Loucy (cell line): ENCODE measurements around the gene B2M.
"Not testable (repeated sequence)": the region's sequence is repeated elsewhere in the genome, so short reads cannot be mapped to it uniquely, and the experiment has no call there.

ENCODE experiments used
- H2AFZ ChIP-seq: fragments of 200-600 bp; sonication (generic); 2 replicates; pipeline ENCODE4 v1.6.0; 2016; ENCODE audit warnings: antibody characterized with exemption, mild to moderate bottlenecking, low read length, moderate library complexity
- H3F3A ChIP-seq: fragments of 200-600 bp; 2 replicates; pipeline ENCODE4 v1.6.0; 2016; ENCODE audit warnings: antibody characterized with exemption, low read depth, mild to moderate bottlenecking
- H3K27me3 ChIP-seq: fragments of 200-600 bp; sonication (generic); 2 replicates; pipeline ENCODE4 v1.6.1; 2014; ENCODE audit warnings: low read length, mild to moderate bottlenecking; ENCODE audit not compliant: insufficient read depth, poor library complexity, severe bottlenecking
- H3K36me3 ChIP-seq: fragments of 200-600 bp; sonication (generic); 2 replicates; pipeline ENCODE4 v1.6.1; 2016; ENCODE audit warnings: low read length; ENCODE audit not compliant: insufficient read depth
- H3K4me1 ChIP-seq: fragments of 200-600 bp; sonication (generic); 2 replicates; pipeline ENCODE4 v1.5.1; 2014; ENCODE audit warnings: low read length, mild to moderate bottlenecking; ENCODE audit not compliant: insufficient read depth, poor library complexity, severe bottlenecking
- H3K4me2 ChIP-seq: fragments of 200-600 bp; sonication (generic); 2 replicates; pipeline ENCODE4 v1.6.0; 2014; ENCODE audit warnings: antibody characterized with exemption, low read length, low read depth, mild to moderate bottlenecking; ENCODE audit not compliant: poor library complexity, severe bottlenecking
- H3K4me3 ChIP-seq: fragments of 200-600 bp; sonication (generic); 2 replicates; pipeline ENCODE4 v1.5.1; 2014; ENCODE audit warnings: low read length, mild to moderate bottlenecking, mixed read lengths; ENCODE audit not compliant: poor library complexity, severe bottlenecking
- H3K79me2 ChIP-seq: fragments of 200-600 bp; sonication (generic); 2 replicates; pipeline ENCODE4 v1.6.1; 2014; ENCODE audit warnings: low read length; ENCODE audit not compliant: insufficient read depth
- H3K9ac ChIP-seq: fragments of 200-600 bp; sonication (generic); 2 replicates; pipeline ENCODE4 v1.6.0; 2014; ENCODE audit warnings: mild to moderate bottlenecking, low read depth, low read length, moderate library complexity; ENCODE audit not compliant: poor library complexity, severe bottlenecking
- H3K9me2 ChIP-seq: fragments of 200-600 bp; sonication (generic); replicated peaks from 2 replicates; pipeline ENCODE4 v1.6.1; 2016; ENCODE audit warnings: low read depth, low read length, mixed read lengths
- H3K9me3 ChIP-seq: fragments of 200-600 bp; sonication (generic); 2 replicates; pipeline ENCODE4 v1.6.1; 2014; ENCODE audit warnings: mild to moderate bottlenecking, antibody characterized with exemption, low read length, low read depth; ENCODE audit not compliant: insufficient read depth
- H4K20me1 ChIP-seq: fragments of 200-600 bp; sonication (generic); 2 replicates; pipeline ENCODE4 v1.6.0; 2014; ENCODE audit warnings: antibody characterized with exemption, low read length, mild to moderate bottlenecking; ENCODE audit not compliant: insufficient read depth, poor library complexity, severe bottlenecking
- EZH2phosphoT487 ChIP-seq: fragments of 200-600 bp; IDR thresholded peaks from 2 replicates; pipeline ENCODE4 v1.6.1; 2018; ENCODE audit warnings: antibody characterized with exemption, mild to moderate bottlenecking, moderate library complexity, borderline replicate concordance
- TF ChIP-seq, protein P1 (sequence below): fragments of 200-600 bp; sonication (generic); conservative IDR thresholded peaks from 2 replicates; pipeline ENCODE4 v1.5.1; 2014; ENCODE audit warnings: mild to moderate bottlenecking, antibody characterized with exemption, low read length

Gene B2M

DNA sequence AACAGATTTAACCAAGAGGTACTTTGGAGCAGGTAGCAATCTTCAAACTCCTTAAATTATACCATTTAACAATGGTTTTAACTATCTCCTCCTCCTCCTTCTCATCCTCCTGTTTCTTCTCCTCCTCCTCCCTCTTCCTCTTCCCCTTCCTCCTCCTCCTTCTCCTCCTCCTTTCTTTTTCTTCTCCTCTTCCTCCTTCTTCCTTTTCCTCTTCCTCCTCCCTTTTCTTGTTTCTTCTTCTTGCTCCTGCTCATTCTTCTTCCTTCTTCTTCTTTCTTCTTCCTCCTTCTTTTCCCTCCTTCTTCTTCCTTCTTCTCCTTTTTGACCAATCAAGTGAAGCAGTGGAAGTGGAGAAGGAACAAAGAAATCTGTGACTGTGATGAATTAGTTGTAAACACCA, 14.3 kb upstream of the B2M start:
- no peaks in the 10 kb centered on the region for H3K79me2 ChIP-seq
- no peak overlapping the region for H3K4me2 ChIP-seq
- peak overlapping the region; percentile 72; the same call in 1 of the 2 replicates for H2AFZ ChIP-seq
- H3F3A ChIP-seq = no peaks in the 10 kb centered on the region
- no peaks in the 10 kb centered on the region for H3K36me3 ChIP-seq
- H3K9me2 ChIP-seq = no peaks in the 10 kb centered on the region
- no peak overlapping the region for H3K9ac ChIP-seq
- TF ChIP-seq, protein P1, sequence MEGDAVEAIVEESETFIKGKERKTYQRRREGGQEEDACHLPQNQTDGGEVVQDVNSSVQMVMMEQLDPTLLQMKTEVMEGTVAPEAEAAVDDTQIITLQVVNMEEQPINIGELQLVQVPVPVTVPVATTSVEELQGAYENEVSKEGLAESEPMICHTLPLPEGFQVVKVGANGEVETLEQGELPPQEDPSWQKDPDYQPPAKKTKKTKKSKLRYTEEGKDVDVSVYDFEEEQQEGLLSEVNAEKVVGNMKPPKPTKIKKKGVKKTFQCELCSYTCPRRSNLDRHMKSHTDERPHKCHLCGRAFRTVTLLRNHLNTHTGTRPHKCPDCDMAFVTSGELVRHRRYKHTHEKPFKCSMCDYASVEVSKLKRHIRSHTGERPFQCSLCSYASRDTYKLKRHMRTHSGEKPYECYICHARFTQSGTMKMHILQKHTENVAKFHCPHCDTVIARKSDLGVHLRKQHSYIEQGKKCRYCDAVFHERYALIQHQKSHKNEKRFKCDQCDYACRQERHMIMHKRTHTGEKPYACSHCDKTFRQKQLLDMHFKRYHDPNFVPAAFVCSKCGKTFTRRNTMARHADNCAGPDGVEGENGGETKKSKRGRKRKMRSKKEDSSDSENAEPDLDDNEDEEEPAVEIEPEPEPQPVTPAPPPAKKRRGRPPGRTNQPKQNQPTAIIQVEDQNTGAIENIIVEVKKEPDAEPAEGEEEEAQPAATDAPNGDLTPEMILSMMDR = no peak
- TF ChIP-seq EZH2phosphoT487 = no peak
- H4K20me1 ChIP-seq = no peaks in the 10 kb centered on the region
- H3K9me3 ChIP-seq = no peaks in the 10 kb centered on the region
- no peaks in the 10 kb centered on the region for H3K27me3 ChIP-seq
- H3K4me1 ChIP-seq = no peaks in the 10 kb centered on the region
- H3K4me3 ChIP-seq = no peak overlapping the region

DNA sequence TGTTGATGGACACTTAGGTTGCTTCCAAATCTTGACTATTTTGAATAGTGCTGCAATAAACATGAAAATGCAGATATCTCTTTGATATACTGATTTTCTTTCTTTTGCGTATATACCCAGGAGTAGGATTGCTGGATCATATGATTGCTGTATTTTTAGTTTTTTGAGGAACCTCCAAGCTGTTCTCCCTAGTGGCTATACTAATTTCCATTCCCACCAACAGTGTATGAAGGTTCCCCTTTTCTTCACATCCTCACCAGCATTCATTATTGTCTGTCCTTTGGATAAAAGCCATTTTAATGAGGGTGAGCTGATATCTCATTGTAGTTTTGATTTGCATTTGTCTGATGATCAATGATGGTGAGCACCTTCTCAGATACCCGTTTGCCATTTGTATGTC, 12.7 kb upstream of the B2M start:
- no peaks in the 10 kb centered on the region for H3K79me2 ChIP-seq
- no peaks in the 10 kb centered on the region for H3K9me3 ChIP-seq
- no peak overlapping the region for H3K4me3 ChIP-seq
- H3K4me1 ChIP-seq = no peaks in the 10 kb centered on the region
- no peak overlapping the region for H3K9ac ChIP-seq
- H3F3A ChIP-seq = no peaks in the 10 kb centered on the region
- no peak for TF ChIP-seq EZH2phosphoT487
- TF ChIP-seq, protein P1 = no peak
- H4K20me1 ChIP-seq = no peaks in the 10 kb centered on the region
- no peaks in the 10 kb centered on the region for H3K36me3 ChIP-seq
- no peak overlapping the region for H3K4me2 ChIP-seq
- no peak overlapping the region for H2AFZ ChIP-seq
- H3K9me2 ChIP-seq = no peaks in the 10 kb centered on the region
- no peaks in the 10 kb centered on the region for H3K27me3 ChIP-seq

DNA sequence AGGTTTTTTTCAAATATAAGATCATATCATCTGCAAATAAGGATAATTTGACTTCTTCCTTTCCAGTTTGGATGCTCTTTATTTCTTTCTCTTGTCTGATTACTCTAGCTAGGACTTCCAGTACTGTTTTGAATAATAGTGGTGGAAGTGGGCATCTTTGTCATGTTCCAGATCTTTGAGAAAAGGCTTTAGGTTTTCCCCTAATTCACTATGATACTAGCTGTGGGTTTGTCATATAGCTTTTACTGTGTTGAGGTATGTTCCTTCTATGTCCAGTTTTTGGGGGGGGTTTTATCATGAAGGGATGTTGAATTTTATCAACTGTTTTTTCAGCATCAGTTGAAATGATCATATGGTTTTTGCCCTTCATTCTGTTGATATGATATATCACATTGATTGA, 10.6 kb upstream of the B2M start:
- H3K9me2 ChIP-seq, H4K20me1 ChIP-seq, H2AFZ ChIP-seq, H3K27me3 ChIP-seq, H3K4me3 ChIP-seq, H3K36me3 ChIP-seq, H3K9ac ChIP-seq, H3K4me2 ChIP-seq, H3K9me3 ChIP-seq, H3K79me2 ChIP-seq, H3K4me1 ChIP-seq, H3F3A ChIP-seq: not testable (repeated sequence)

DNA sequence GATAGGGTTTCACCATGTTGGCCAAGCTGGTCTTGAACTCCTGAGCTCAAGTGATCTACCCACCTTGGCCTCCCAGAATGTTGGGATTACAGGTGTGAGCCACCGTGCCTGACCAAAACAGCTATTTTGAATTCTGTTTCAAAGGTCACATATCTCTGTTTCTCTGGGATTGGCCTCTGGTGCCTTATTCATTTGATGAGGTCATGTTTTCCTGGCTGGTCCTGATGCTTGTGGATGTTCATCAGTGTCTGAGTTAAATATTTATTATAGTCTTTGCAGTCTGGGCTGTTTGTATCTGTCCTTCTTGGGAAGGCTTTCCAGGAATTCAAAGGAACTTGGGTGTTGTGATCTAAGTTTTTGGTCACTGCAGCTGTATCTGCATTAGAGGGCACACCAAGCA, 5.3 kb upstream of the B2M start:
- Histone ChIP-seq H2AFZ (no peak overlapping the region), H3K27me3 (no peaks in the 10 kb centered on the region), H3K36me3 (no peaks in the 10 kb centered on the region), H3K9me3 (no peaks in the 10 kb centered on the region), H3F3A (peaks cover 3% of the 10 kb centered on the region; the same call in 1 of the 2 replicates), H3K9me2 (no peaks in the 10 kb centered on the region; the same call in 1 of the 2 replicates), H3K79me2 (peaks cover 10% of the 10 kb centered on the region; the same call in 1 of the 2 replicates), H3K4me3 (no peak overlapping the region), H4K20me1 (no peaks in the 10 kb centered on the region), H3K9ac (no peak overlapping the region), H3K4me1 (peaks cover 15% of the 10 kb centered on the region), H3K4me2 (no peak overlapping the region)
- TF ChIP-seq EZH2phosphoT487 = no peak
- TF ChIP-seq, protein P1 = no peak
